NCI-H748 (cell line): Measurements from ENCODE around the gene YARS2.
A peak's percentile ranks its signal among the peaks of the same experiment; 100 is the strongest.

ENCODE experiments used
- DNase-seq: peaks from one replicate; lab custom pipeline; 2025; ENCODE audit not compliant: unreplicated experiment; lab: John Stamatoyannopoulos, UW

The YARS2 gene

GRCh38 chr12:32755654-32756475, at the start of gene YARS2:
Gene YARS2, minus strand, starts transcription at chr12:32755897. Its CDS starts 23 bp downstream, at chr12:32755874.
- DNase-seq, result peak; percentile 100

GRCh38 chr12:32804301-32804700, 48.6 kb upstream of the YARS2 start:
- DNase-seq, result no peak

- DNase-seq, result no peak
These were observed 45.7 kb upstream of the YARS2 start for GRCh38 chr12:32801269-32801980.

GRCh38 chr12:32794281-32794680, 38.6 kb upstream of the YARS2 start:
- DNase-seq, result no peak

GRCh38 chr12:32789916-32790315, 34.2 kb upstream of the YARS2 start:
- no peak for DNase-seq

GRCh38 chr12:32789446-32789845, 33.7 kb upstream of the YARS2 start:
- DNase-seq, result no peak

GRCh38 chr12:32788405-32788804, 32.7 kb upstream of the YARS2 start:
- no peak for DNase-seq

GRCh38 chr12:32785557-32785956, 29.9 kb upstream of the YARS2 start:
- no peak for DNase-seq

- no peak for DNase-seq
These were observed 27.3 kb upstream of the YARS2 start for GRCh38 chr12:32783029-32783428.

- DNase-seq, result no peak
These were observed 24.4 kb upstream of the YARS2 start for GRCh38 chr12:32780071-32780470.

GRCh38 chr12:32777691-32778175, 22.0 kb upstream of the YARS2 start:
- no peak for DNase-seq

GRCh38 chr12:32777159-32777558, 21.5 kb upstream of the YARS2 start:
- DNase-seq, result no peak

GRCh38 chr12:32776258-32776657, 20.6 kb upstream of the YARS2 start:
- DNase-seq, result no peak

GRCh38 chr12:32773691-32774090, 18.0 kb upstream of the YARS2 start:
- DNase-seq, result no peak

- no peak for DNase-seq
These were observed 14.4 kb upstream of the YARS2 start for GRCh38 chr12:32770141-32770540.

GRCh38 chr12:32768518-32768917, 12.8 kb upstream of the YARS2 start:
- DNase-seq, result no peak

GRCh38 chr12:32765906-32766305, 10.2 kb upstream of the YARS2 start:
- peak; percentile 19 for DNase-seq

- no peak for DNase-seq
These were observed 6.0 kb upstream of the YARS2 start for GRCh38 chr12:32761716-32762115.

- no peak for DNase-seq
These were observed 1.5 kb upstream of the YARS2 start for GRCh38 chr12:32757157-32757556.

GRCh38 chr12:32756476-32757066, 874 bp upstream of the YARS2 start:
- no peak for DNase-seq

GRCh38 chr12:32755051-32755653, 545 bp downstream of the YARS2 start:
- peak; percentile 95 for DNase-seq
